Osteoblast (primary cell): Measurements from ENCODE around the gene ACAA2. TPM values are rescaled to one million over a fixed set of nuclear protein-coding genes. Genes with fewer than 3 reads are reported as not detected.
A peak's percentile ranks its signal among the peaks of the same experiment; 100 is the strongest.

Experiments
- DNase-seq: peaks from one replicate; pipeline ENCODE4 v3.0.0; 2011; ENCODE audit warnings: low spot score, mixed read lengths; ENCODE audit not compliant: insufficient read length; ENCODE audit errors: missing footprints
- H2AFZ ChIP-seq: 2 replicates; pipeline ENCODE4 v1.6.0; 2011; ENCODE audit warnings: mild to moderate bottlenecking, low read length
- H3K27ac ChIP-seq: 2 replicates; pipeline ENCODE4 v1.5.1; 2011; ENCODE audit warnings: mild to moderate bottlenecking, low read depth, low read length, moderate library complexity
- H3K27me3 ChIP-seq: 2 replicates; pipeline ENCODE4 v1.6.0; 2012; ENCODE audit warnings: mild to moderate bottlenecking, control low read depth, inconsistent platforms, low read length, moderate library complexity; ENCODE audit not compliant: insufficient read depth
- H3K36me3 ChIP-seq: 2 replicates; pipeline ENCODE4 v1.5.1; 2011; ENCODE audit warnings: mild to moderate bottlenecking, low read length, control low read depth, moderate library complexity; ENCODE audit not compliant: insufficient read depth
- H3K4me1 ChIP-seq: 2 replicates; pipeline ENCODE4 v1.5.1; 2011; ENCODE audit warnings: mild to moderate bottlenecking, low read length, control low read depth, moderate library complexity; ENCODE audit not compliant: insufficient read depth
- H3K4me2 ChIP-seq: 2 replicates; pipeline ENCODE4 v1.6.0; 2011; ENCODE audit warnings: mild to moderate bottlenecking, low read length; ENCODE audit not compliant: insufficient read depth
- H3K4me3 ChIP-seq: fragments of 200-600 bp; sonication (generic); 3 replicates; pipeline ENCODE4 v1.5.1; 2012; ENCODE audit warnings: mild to moderate bottlenecking, low read length, inconsistent platforms; ENCODE audit not compliant: insufficient read depth
- H3K79me2 ChIP-seq: 2 replicates; pipeline ENCODE4 v1.6.0; 2012; ENCODE audit warnings: mild to moderate bottlenecking, low read length, control low read depth, inconsistent platforms; ENCODE audit not compliant: insufficient read depth
- H3K9me3 ChIP-seq: 2 replicates; pipeline ENCODE4 v1.5.1; 2011; ENCODE audit warnings: low read depth, low read length, control low read depth
- H4K20me1 ChIP-seq: 2 replicates; pipeline ENCODE4 v1.6.0; 2012; ENCODE audit warnings: mild to moderate bottlenecking, low read length, control low read depth; ENCODE audit not compliant: insufficient read depth
- CTCF ChIP-seq: IDR thresholded peaks from 2 replicates; pipeline ENCODE4 v1.5.1; 2011; ENCODE audit warnings: mild to moderate bottlenecking, low read depth, low read length, moderate library complexity; ENCODE audit errors: extremely low read depth
- total RNA-seq: library from RNA; depleted of rRNA; stranded (reverse); fragments of >200 nt; gene quantifications from 2 replicates; pipeline ENCODE4 v1.2.3, GENCODE V29; 2012

The ACAA2 gene
- total RNA-seq, 1 donor: 52.8 TPM

- no peaks in the 10 kb centered on the region for H3K36me3 ChIP-seq
- DNase-seq: no peak
- H3K4me2 ChIP-seq: no peak overlapping the region
- H3K4me3 ChIP-seq: no peak overlapping the region
- no peak overlapping the region for H2AFZ ChIP-seq
- H3K27ac ChIP-seq: no peak overlapping the region
- H3K27me3 ChIP-seq: peaks cover 5% of the 10 kb centered on the region
- peaks cover 8% of the 10 kb centered on the region for H3K4me1 ChIP-seq
- H4K20me1 ChIP-seq: no peaks in the 10 kb centered on the region
- H3K79me2 ChIP-seq: no peaks in the 10 kb centered on the region
- no peak for TF ChIP-seq CTCF
- no peaks in the 10 kb centered on the region for H3K9me3 ChIP-seq
Measured at GRCh38 chr18:49851624-49852023, 38.3 kb upstream of the ACAA2 start.

- Histone ChIP-seq H3K27me3 (peaks cover 8% of the 10 kb centered on the region), H3K9me3 (no peaks in the 10 kb centered on the region), H3K79me2 (no peaks in the 10 kb centered on the region), H2AFZ (no peak overlapping the region), H3K27ac (no peak overlapping the region), H3K4me1 (peaks cover 16% of the 10 kb centered on the region), H4K20me1 (no peaks in the 10 kb centered on the region), H3K36me3 (no peaks in the 10 kb centered on the region), H3K4me3 (no peak overlapping the region), H3K4me2 (no peak overlapping the region)
- DNase-seq: no peak
- no peak for TF ChIP-seq CTCF
Measured at GRCh38 chr18:49850636-49851035, 37.3 kb upstream of the ACAA2 start.

GRCh38 chr18:49849331-49850217, 36.2 kb upstream of the ACAA2 start:
- peak; percentile 96 for DNase-seq
- TF ChIP-seq CTCF: no peak
- no peaks in the 10 kb centered on the region for H3K79me2 ChIP-seq
- H2AFZ ChIP-seq: no peak overlapping the region
- H3K4me3 ChIP-seq: no peak overlapping the region
- peaks cover 16% of the 10 kb centered on the region for H3K4me1 ChIP-seq
- no peaks in the 10 kb centered on the region for H4K20me1 ChIP-seq
- H3K27me3 ChIP-seq: peaks cover 12% of the 10 kb centered on the region
- H3K36me3 ChIP-seq: no peaks in the 10 kb centered on the region
- no peaks in the 10 kb centered on the region for H3K9me3 ChIP-seq
- no peak overlapping the region for H3K4me2 ChIP-seq
- H3K27ac ChIP-seq: no peak overlapping the region

GRCh38 chr18:49848115-49848514, 34.8 kb upstream of the ACAA2 start:
- Histone ChIP-seq H3K27ac (no peak overlapping the region), H3K27me3 (peaks cover 12% of the 10 kb centered on the region), H4K20me1 (no peaks in the 10 kb centered on the region), H3K36me3 (no peaks in the 10 kb centered on the region), H3K4me2 (no peak overlapping the region), H3K4me1 (peaks cover 16% of the 10 kb centered on the region), H3K9me3 (no peaks in the 10 kb centered on the region), H3K4me3 (no peak overlapping the region), H3K79me2 (no peaks in the 10 kb centered on the region), H2AFZ (no peak overlapping the region)
- no peak for DNase-seq
- TF ChIP-seq CTCF: no peak
